GM12878 (cell line): ENCODE measurements around the gene ERC2. TPM values are rescaled to one million over a fixed set of nuclear protein-coding genes. Genes with fewer than 3 reads are reported as not detected.

Source experiments
- ATAC-seq: fragments of 200-7000 bp; cut with Tn5 transposase; 3 replicates; pipeline ENCODE4 v1.9.1; 2020; ENCODE audit warnings: mild to moderate bottlenecking, moderate library complexity
- BruUV-seq: library from RNA; stranded (reverse); fragments of 400-500 nt; replicated peaks from 2 replicates; lab custom pipeline; 2021; lab: Mats Ljungman, UMichigan
- CTCF ChIA-PET: fragments of 300-600 bp; sonication (Branson Sonifier 250); formaldehyde crosslinking; extraction: SDS; loops from one replicate; lab custom pipeline; 2021; ENCODE audit warnings: inconsistent platforms; lab: Yijun Ruan, JAX
- POLR2A ChIA-PET: fragments of 350-600 bp; formaldehyde crosslinking; extraction: SDS; loops from one replicate; lab custom pipeline; 2021; ENCODE audit warnings: inconsistent platforms; lab: Charles Lee
- RAD21 ChIA-PET: fragments of 300-600 bp; sonication (Branson Sonifier 250); formaldehyde crosslinking; loops from one replicate; lab custom pipeline; 2023; ENCODE audit warnings: antibody characterized with exemption; ENCODE audit not compliant: unreplicated experiment; lab: Charles Lee
- SMC1A ChIA-PET: fragments of 300-600 bp; sonication (Branson Sonifier 250); formaldehyde crosslinking; loops from one replicate; lab custom pipeline; 2023; ENCODE audit not compliant: unreplicated experiment, uncharacterized antibody; lab: Charles Lee
- DNase-seq: peaks from one replicate; pipeline ENCODE4 v3.0.0-alpha.2; 2011; ENCODE audit warnings: low read depth, low spot score
- FAIRE-seq: peaks from 3 replicates; lab custom pipeline; 2011; peaks lifted over from hg19 to GRCh38; lab: Jason Lieb, UNC
- H2AFZ ChIP-seq: 2 replicates; pipeline ENCODE4 v1.6.0; 2011; ENCODE audit warnings: low read depth, low read length, control low read depth; ENCODE audit not compliant: control insufficient read depth
- H3K27ac ChIP-seq: 2 replicates; pipeline ENCODE4 v1.5.1; 2011; ENCODE audit warnings: control low read depth; ENCODE audit not compliant: control insufficient read depth, insufficient read depth
- H3K27me3 ChIP-seq, 2 experiments: replicated peaks in 1 of 2; 2 replicates each; pipeline versions ENCODE4 v1.6.0 to v1.6.1; 2011; ENCODE audit warnings: low read length in 1 of 2; ENCODE audit not compliant: control insufficient read depth in 2 of 2, insufficient read depth in 2 of 2
- H3K36me3 ChIP-seq, 2 experiments: 2 replicates each; pipeline ENCODE4 v1.5.1; 2011; ENCODE audit warnings: low read length in 1 of 2; ENCODE audit not compliant: control insufficient read depth in 2 of 2, insufficient read depth in 2 of 2
- H3K4me1 ChIP-seq: 2 replicates; pipeline ENCODE4 v1.6.1; 2011; ENCODE audit warnings: mild to moderate bottlenecking, low read length, moderate library complexity, mixed read lengths; ENCODE audit not compliant: control insufficient read depth, insufficient read depth
- H3K4me2 ChIP-seq: 2 replicates; pipeline ENCODE4 v1.6.0; 2011; ENCODE audit warnings: control low read depth; ENCODE audit not compliant: control insufficient read depth, insufficient read depth
- H3K4me3 ChIP-seq: fragments of 200-600 bp; sonication (generic); 2 replicates; pipeline ENCODE4 v1.5.1; 2016
- H3K79me2 ChIP-seq: 2 replicates; pipeline ENCODE4 v1.6.0; 2011; ENCODE audit warnings: low read length; ENCODE audit not compliant: control insufficient read depth, insufficient read depth
- H3K9ac ChIP-seq: 2 replicates; pipeline ENCODE4 v1.8.0; 2011; ENCODE audit warnings: low read length, control low read depth, mixed read lengths; ENCODE audit not compliant: control insufficient read depth, insufficient read depth
- H3K9me3 ChIP-seq: replicated peaks from 3 replicates; pipeline ENCODE4 v1.5.1; 2011; ENCODE audit warnings: mild to moderate bottlenecking, low read length; ENCODE audit not compliant: control insufficient read depth, insufficient read depth
- H4K20me1 ChIP-seq: 2 replicates; pipeline ENCODE4 v1.6.0; 2011; ENCODE audit not compliant: control insufficient read depth, insufficient read depth
- CHD1 ChIP-seq: IDR thresholded peaks from 2 replicates; pipeline ENCODE4 v1.6.1; 2012; ENCODE audit warnings: low read depth, low read length, improper control_type of control experiment
- IKZF2 ChIP-seq, 2 experiments: fragments of 450-650 bp; IDR thresholded peaks; 2 replicates each; pipeline ENCODE4 v1.6.1; 2017; ENCODE audit warnings: mild to moderate bottlenecking in 2 of 2, moderate library complexity in 2 of 2
- NBN ChIP-seq: fragments of 450-650 bp; IDR thresholded peaks from 2 replicates; pipeline ENCODE4 v1.6.1; 2016
- PML ChIP-seq: IDR thresholded peaks from 2 replicates; pipeline ENCODE4 v1.6.1; 2012; ENCODE audit warnings: low read length, inconsistent platforms
- RFX5 ChIP-seq: IDR thresholded peaks from 2 replicates; pipeline ENCODE4 v1.6.1; 2011; ENCODE audit warnings: low read depth, low read length, improper control_type of control experiment
- SRF ChIP-seq, 2 experiments: IDR thresholded peaks; 2 replicates each; pipeline ENCODE4 v1.6.1; 2011; ENCODE audit warnings: low read depth in 2 of 2, low read length in 2 of 2, mild to moderate bottlenecking in 1 of 2, moderate library complexity in 1 of 2
- STAT3 ChIP-seq: IDR thresholded peaks from 2 replicates; pipeline ENCODE4 v1.6.1; 2011; ENCODE audit warnings: low read depth, low read length, improper control_type of control experiment
- SUPT20H ChIP-seq: IDR thresholded peaks from 2 replicates; pipeline ENCODE4 v1.6.1; 2011; ENCODE audit warnings: low read depth, mild to moderate bottlenecking, low read length, moderate library complexity, borderline replicate concordance; ENCODE audit not compliant: control insufficient read depth
- ZBED1 ChIP-seq: IDR thresholded peaks from 2 replicates; pipeline ENCODE4 v1.6.1; 2016; ENCODE audit warnings: borderline replicate concordance
- ZNF622 ChIP-seq: fragments of 450-650 bp; IDR thresholded peaks from 2 replicates; pipeline ENCODE4 v1.6.1; 2017; ENCODE audit warnings: mild to moderate bottlenecking, inconsistent platforms
- WGBS: methylation state at CpG from one replicate; pipeline ENCODE4 v1.1.6; 2016; ENCODE audit warnings: low lambda C conversion rate; ENCODE audit not compliant: insufficient replicate concordance, insufficient coverage; ENCODE audit errors: missing lambda C conversion rate; 5-methylcytosine and 5-hydroxymethylcytosine counted together
- in situ Hi-C: fragments of 300-500 bp; cut with MboI; formaldehyde crosslinking; loops from 9 replicates; pipeline ENCODE4 v1.14.3; 2018; ENCODE audit warnings: mixed read lengths
- intact Hi-C: fragments of 100-400 bp; cut with micrococcal nuclease; formaldehyde crosslinking; loops from one replicate; pipeline ENCODE4 v1.14.2; 2022; ENCODE audit not compliant: unreplicated experiment
- polyA plus RNA-seq, 11 experiments: library from polyadenylated mRNA; depleted of rRNA in 4 of 11; unstranded in 6 of 11; stranded (reverse) in 5 of 11; fragments of >200 nt; fragmentation: Nextera tagmentation in 4 of 11; fragmentation: Illumina TruSeq in 1 of 11; extraction: Ambion mirVana in 4 of 11; extraction: Trizol in 1 of 11; gene quantifications; 1 replicate in 1 of 11; 2 replicates in 10 of 11; pipeline versions ENCODE4 v1.2.1 to v1.2.3, GENCODE V29; 2011 to 2016; ENCODE audit warnings: inconsistent platforms in 2 of 11, missing spikeins in 2 of 11, low read depth in 1 of 11
- total RNA-seq, 4 experiments: library from RNA; depleted of rRNA in 3 of 4; stranded (reverse); fragments of >200 nt in 3 of 4; fragmentation: Illumina TruSeq in 1 of 4; extraction: Trizol in 1 of 4; gene quantifications; 2 replicates each; pipeline versions ENCODE4 v1.2.1 to v1.2.3, GENCODE V29; 2013 to 2021
- TF ChIP-seq, protein P1 (sequence below): IDR thresholded peaks from 2 replicates; pipeline ENCODE4 v1.6.1; 2011; ENCODE audit warnings: borderline replicate concordance, low read depth, mild to moderate bottlenecking, moderate library complexity, low read length; ENCODE audit not compliant: insufficient read depth, poor library complexity, severe bottlenecking
- TF ChIP-seq, protein P2 (sequence below): IDR thresholded peaks from 2 replicates; pipeline ENCODE4 v1.6.1; 2012; ENCODE audit warnings: low read depth, low read length, improper control_type of control experiment
- TF ChIP-seq, protein P3 (sequence below): IDR thresholded peaks from 2 replicates; pipeline ENCODE4 v1.6.1; 2012; ENCODE audit warnings: low read length, inconsistent platforms
- TF ChIP-seq, protein P4 (sequence below): fragments of 450-650 bp; IDR thresholded peaks from 2 replicates; pipeline ENCODE4 v1.6.1; 2017; ENCODE audit warnings: mild to moderate bottlenecking, moderate library complexity
- TF ChIP-seq, protein P5 (sequence below): fragments of 450-650 bp; IDR thresholded peaks from 2 replicates; pipeline ENCODE4 v1.6.1; 2017; ENCODE audit warnings: mild to moderate bottlenecking, low read depth, inconsistent platforms; ENCODE audit not compliant: poor library complexity, severe bottlenecking

ERC2 gene
- total and polyA plus RNA-seq, 10 of the 15 experiments (the other 5 are each of a cell fraction or from before 2014, with no cell fraction given): 0.06 to 1.4 (median 0.12) TPM; not detected in 3

DNA sequence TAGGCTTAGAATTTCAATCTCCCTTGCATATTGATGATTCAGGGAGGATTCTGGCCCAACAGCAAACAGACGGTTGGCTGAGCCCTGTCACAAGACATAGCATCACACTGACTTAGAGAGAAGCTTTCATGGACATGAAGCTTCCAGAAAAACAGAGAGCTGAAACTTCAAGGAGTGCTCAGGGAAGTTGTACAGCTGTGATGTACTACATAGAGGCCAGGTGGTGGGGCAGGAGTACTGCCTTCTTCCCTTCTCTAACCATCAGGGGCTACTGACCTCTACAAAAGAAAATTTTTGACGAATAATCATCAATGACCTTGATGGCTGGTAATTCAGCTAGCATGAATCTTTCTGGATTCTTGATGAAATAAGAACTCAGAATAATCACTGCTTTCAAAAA, 378.5 kb downstream of the ERC2 start:
- DNase-seq (no peak), ATAC-seq (no peak), FAIRE-seq (no peak)
- Histone ChIP-seq H3K4me1 (no peaks in the 10 kb centered on the region), H3K27me3 (no peaks in the 10 kb centered on the region), H3K36me3 (no peaks in the 10 kb centered on the region), H3K4me2 (no peak overlapping the region), H3K9ac (no peak overlapping the region), H3K4me3 (no peak overlapping the region), H2AFZ (no peak overlapping the region), H4K20me1 (no peaks in the 10 kb centered on the region), H3K9me3 (no peaks in the 10 kb centered on the region), H3K79me2 (no peaks in the 10 kb centered on the region), H3K27ac (no peak overlapping the region)
- SMC1A ChIA-PET: no interaction called here
- 0% methylated on average over 2 of the region's 2 CpGs for WGBS
- CTCF ChIA-PET: no interaction called here
- RAD21 ChIA-PET: no interaction called here
- POLR2A ChIA-PET: no interaction called here
- intact Hi-C loops (no loop called here), in situ Hi-C loops (no loop called here)
- no peak for TF ChIP-seq NBN
- TF ChIP-seq SRF (IDR thresholded peaks at IDR 0.05; ENCODE audit: low read depth in 2 of 2, low read length in 2 of 2): no peak
- TF ChIP-seq SUPT20H: no peak
- no peak for TF ChIP-seq IKZF2 (IDR thresholded peaks at IDR 0.05)
- TF ChIP-seq ZNF622: no peak
- TF ChIP-seq, protein P1, sequence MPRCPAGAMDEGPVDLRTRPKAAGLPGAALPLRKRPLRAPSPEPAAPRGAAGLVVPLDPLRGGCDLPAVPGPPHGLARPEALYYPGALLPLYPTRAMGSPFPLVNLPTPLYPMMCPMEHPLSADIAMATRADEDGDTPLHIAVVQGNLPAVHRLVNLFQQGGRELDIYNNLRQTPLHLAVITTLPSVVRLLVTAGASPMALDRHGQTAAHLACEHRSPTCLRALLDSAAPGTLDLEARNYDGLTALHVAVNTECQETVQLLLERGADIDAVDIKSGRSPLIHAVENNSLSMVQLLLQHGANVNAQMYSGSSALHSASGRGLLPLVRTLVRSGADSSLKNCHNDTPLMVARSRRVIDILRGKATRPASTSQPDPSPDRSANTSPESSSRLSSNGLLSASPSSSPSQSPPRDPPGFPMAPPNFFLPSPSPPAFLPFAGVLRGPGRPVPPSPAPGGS: no peak
- TF ChIP-seq, protein P2, sequence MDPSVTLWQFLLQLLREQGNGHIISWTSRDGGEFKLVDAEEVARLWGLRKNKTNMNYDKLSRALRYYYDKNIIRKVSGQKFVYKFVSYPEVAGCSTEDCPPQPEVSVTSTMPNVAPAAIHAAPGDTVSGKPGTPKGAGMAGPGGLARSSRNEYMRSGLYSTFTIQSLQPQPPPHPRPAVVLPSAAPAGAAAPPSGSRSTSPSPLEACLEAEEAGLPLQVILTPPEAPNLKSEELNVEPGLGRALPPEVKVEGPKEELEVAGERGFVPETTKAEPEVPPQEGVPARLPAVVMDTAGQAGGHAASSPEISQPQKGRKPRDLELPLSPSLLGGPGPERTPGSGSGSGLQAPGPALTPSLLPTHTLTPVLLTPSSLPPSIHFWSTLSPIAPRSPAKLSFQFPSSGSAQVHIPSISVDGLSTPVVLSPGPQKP: no peak
- TF ChIP-seq PML: no peak
- TF ChIP-seq, protein P3, sequence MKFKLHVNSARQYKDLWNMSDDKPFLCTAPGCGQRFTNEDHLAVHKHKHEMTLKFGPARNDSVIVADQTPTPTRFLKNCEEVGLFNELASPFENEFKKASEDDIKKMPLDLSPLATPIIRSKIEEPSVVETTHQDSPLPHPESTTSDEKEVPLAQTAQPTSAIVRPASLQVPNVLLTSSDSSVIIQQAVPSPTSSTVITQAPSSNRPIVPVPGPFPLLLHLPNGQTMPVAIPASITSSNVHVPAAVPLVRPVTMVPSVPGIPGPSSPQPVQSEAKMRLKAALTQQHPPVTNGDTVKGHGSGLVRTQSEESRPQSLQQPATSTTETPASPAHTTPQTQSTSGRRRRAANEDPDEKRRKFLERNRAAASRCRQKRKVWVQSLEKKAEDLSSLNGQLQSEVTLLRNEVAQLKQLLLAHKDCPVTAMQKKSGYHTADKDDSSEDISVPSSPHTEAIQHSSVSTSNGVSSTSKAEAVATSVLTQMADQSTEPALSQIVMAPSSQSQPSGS: no peak
- TF ChIP-seq, protein P4, sequence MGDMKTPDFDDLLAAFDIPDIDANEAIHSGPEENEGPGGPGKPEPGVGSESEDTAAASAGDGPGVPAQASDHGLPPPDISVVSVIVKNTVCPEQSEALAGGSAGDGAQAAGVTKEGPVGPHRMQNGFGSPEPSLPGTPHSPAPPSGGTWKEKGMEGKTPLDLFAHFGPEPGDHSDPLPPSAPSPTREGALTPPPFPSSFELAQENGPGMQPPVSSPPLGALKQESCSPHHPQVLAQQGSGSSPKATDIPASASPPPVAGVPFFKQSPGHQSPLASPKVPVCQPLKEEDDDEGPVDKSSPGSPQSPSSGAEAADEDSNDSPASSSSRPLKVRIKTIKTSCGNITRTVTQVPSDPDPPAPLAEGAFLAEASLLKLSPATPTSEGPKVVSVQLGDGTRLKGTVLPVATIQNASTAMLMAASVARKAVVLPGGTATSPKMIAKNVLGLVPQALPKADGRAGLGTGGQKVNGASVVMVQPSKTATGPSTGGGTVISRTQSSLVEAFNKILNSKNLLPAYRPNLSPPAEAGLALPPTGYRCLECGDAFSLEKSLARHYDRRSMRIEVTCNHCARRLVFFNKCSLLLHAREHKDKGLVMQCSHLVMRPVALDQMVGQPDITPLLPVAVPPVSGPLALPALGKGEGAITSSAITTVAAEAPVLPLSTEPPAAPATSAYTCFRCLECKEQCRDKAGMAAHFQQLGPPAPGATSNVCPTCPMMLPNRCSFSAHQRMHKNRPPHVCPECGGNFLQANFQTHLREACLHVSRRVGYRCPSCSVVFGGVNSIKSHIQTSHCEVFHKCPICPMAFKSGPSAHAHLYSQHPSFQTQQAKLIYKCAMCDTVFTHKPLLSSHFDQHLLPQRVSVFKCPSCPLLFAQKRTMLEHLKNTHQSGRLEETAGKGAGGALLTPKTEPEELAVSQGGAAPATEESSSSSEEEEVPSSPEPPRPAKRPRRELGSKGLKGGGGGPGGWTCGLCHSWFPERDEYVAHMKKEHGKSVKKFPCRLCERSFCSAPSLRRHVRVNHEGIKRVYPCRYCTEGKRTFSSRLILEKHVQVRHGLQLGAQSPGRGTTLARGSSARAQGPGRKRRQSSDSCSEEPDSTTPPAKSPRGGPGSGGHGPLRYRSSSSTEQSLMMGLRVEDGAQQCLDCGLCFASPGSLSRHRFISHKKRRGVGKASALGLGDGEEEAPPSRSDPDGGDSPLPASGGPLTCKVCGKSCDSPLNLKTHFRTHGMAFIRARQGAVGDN: no peak
- no peak for TF ChIP-seq CHD1
- TF ChIP-seq ZBED1: no peak
- TF ChIP-seq RFX5: no peak
- TF ChIP-seq, protein P5, sequence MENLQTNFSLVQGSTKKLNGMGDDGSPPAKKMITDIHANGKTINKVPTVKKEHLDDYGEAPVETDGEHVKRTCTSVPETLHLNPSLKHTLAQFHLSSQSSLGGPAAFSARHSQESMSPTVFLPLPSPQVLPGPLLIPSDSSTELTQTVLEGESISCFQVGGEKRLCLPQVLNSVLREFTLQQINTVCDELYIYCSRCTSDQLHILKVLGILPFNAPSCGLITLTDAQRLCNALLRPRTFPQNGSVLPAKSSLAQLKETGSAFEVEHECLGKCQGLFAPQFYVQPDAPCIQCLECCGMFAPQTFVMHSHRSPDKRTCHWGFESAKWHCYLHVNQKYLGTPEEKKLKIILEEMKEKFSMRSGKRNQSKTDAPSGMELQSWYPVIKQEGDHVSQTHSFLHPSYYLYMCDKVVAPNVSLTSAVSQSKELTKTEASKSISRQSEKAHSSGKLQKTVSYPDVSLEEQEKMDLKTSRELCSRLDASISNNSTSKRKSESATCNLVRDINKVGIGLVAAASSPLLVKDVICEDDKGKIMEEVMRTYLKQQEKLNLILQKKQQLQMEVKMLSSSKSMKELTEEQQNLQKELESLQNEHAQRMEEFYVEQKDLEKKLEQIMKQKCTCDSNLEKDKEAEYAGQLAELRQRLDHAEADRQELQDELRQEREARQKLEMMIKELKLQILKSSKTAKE: no peak
- no peak for TF ChIP-seq STAT3
- no TSS peak for BruUV-seq
